Stimulated activated CD8-positive, alpha-beta memory T cell treated with anti-CD3 and anti-CD28 coated beads, Interleukin-4, amount 100 ng/mL, for 1 hour (primary cell): Measurements from ENCODE around the gene HYAL2.
"Not testable (repeated sequence)": the region's sequence is repeated elsewhere in the genome, so short reads cannot be mapped to it uniquely, and the experiment has no call there.

ENCODE experiments used
- DNase-seq, 2 donors: peaks; one replicate each; pipeline ENCODE4 v3.0.0-alpha.2; 2020; ENCODE audit warnings: low read depth in 2 of 2, low spot score in 1 of 2

The HYAL2 gene

DNA sequence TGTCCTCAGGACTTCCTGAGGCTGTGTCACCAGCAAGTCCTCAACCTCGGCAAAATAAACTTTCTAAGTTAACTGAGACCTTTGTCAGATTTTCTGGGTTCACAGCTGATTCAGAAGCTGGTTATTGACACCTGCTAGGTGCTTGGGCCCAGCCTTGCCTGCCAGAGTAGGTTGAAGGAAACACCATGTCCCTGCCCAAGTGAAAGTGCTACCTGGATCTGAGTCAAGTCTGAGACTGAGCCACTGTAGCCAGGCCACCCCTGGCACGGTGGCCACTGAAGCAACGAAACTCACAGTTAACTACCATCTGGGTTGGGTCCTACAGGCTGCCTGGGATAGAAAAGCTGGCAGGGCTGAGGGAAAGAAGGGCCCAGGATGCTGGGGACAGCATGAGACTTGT is 8.2 kb downstream of the HYAL2 start:
- DNase-seq: no peak

- not testable (repeated sequence) for DNase-seq
These were observed 10.5 kb downstream of the HYAL2 start for GRCh38 chr3:50312041-50312440.

DNA sequence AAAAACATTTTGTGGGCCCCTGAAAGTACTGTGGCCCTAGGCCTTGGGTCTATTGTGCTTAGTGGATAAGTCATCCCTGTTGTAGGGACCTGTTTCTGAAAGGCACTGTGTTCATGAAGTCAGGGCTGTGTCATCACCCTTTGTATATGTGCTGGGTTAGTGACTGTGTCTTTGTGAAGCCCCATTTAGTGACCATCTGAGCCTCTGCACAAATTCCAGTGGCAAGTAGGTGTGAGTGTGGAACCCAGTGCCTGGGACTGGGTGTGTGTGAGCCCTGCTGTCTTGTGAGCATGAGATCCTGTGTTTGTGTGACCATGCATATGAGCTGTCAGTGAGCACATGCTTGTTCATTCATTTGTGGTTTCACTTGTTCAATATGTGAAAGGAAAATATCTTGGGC is 17.9 kb downstream of the HYAL2 start:
- DNase-seq: no peak

DNA sequence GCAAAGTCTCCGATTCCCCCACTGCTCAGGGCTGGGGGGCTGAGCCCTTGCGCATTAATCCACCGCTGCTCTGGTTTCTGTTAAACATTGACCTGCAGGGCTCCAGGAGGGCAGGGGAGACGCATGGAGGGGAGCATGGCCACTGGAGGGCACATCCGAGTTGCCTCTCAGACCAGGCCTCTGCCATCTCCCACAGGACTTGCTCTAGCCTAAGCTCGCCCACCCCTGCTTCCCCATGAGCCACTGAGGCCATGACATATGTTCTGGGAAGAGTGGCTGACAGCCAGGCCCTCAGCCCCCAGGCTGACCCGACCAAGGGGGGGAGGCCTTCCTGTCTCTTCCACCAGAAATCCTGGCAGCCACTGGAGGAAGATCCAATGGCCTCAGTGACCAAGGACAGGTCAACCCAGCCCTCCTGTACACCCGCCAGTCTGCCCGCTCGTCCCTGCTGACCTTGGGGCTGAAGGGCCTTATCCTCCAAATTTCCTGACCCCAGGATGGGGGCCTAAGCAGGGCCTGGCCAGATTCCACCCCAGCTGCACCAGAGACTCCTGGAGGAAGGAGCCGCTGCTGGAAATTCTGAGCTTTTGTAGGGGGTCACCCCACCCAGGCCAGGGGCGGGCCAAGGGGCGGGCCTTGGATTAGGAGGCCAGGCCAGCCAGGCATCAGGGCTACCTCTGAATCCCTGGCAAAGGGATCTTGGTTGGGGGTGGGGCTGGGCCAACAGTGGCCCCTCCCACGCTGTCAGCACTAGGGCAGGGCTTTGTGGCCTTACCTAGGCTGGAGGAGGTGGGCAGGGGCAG is 19.3 kb downstream of the HYAL2 start, which contains the start of gene HYAL1:
TSS of gene HYAL1 (minus strand) at position 562 of the 803 bp plus-strand sequence. CDS start 618 bp downstream, outside the sequence.
- DNase-seq: no peak

GRCh38 chr3:50302095-50303012 is 20.2 kb downstream of the HYAL2 start:
- no peak for DNase-seq

GRCh38 chr3:50300681-50301254 is 21.8 kb downstream of the HYAL2 start:
- DNase-seq: no peak

- no peak for DNase-seq
These were observed 22.4 kb downstream of the HYAL2 start for GRCh38 chr3:50299929-50300680.

DNA sequence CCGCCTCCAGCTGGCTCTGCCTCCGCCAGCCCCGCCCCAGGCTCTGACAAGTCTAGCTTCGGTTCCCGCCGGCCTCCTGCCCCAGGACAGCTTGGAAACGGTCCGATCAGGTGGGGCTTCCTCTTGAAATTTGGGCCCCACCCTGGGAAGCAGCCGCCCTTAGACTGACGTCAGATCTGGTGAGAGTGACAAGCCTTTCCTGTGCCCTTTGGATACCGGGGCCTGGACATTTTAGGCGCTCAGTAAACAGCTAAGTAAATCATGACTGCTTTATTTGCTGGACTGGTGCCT is 23.0 kb downstream of the HYAL2 start:
- no peak for DNase-seq

DNA sequence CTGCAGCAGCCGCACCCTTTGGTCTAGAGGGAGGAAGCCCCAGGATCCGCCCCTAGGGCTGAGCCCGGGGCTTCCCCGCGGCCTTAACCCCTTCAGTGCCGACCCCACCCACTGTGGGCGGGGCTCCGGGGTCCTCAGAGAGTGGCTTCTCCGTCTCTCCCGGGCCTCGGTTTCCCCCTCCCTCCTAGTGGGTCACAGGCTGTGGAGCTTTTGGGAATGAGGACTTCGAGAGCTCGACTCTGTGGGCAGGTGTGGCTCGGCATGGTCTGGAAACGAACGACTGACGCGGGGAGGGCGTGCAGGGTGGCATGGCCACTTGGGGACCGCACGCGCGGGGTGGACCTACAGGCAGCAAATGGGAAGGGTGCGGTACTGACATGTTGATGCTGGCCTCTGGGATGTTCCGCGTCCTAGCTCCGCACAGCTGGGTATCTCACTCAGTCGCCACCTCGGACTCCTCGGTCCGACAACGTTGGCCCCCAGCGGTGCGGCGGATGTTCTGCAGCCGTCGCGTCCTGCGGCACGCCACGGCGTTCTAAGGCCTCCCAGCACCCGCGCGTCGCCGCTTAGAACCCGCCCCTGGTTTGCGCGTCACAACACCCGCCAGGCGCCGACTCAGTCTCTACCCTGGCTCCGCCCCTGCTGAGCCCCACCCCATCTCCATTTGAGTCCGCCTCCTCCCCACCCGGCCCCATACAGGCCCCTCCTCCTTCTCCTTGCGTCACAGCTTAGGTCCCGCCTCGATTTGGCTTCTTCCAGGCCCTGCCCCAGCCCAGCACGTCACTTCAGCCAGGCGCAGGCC is 23.5 kb downstream of the HYAL2 start, which contains the start of the genes HYAL3 and NAA80:
TSS of gene HYAL3 (minus strand) at position 570 of the 802 bp plus-strand sequence. CDS start 3,803 bp downstream, outside the sequence.
TSS of gene NAA80 (minus strand) at position 570 of the 802 bp plus-strand sequence. CDS start 1,942 bp downstream, outside the sequence.
- peak; percentile 98 to 99 for DNase-seq

DNA sequence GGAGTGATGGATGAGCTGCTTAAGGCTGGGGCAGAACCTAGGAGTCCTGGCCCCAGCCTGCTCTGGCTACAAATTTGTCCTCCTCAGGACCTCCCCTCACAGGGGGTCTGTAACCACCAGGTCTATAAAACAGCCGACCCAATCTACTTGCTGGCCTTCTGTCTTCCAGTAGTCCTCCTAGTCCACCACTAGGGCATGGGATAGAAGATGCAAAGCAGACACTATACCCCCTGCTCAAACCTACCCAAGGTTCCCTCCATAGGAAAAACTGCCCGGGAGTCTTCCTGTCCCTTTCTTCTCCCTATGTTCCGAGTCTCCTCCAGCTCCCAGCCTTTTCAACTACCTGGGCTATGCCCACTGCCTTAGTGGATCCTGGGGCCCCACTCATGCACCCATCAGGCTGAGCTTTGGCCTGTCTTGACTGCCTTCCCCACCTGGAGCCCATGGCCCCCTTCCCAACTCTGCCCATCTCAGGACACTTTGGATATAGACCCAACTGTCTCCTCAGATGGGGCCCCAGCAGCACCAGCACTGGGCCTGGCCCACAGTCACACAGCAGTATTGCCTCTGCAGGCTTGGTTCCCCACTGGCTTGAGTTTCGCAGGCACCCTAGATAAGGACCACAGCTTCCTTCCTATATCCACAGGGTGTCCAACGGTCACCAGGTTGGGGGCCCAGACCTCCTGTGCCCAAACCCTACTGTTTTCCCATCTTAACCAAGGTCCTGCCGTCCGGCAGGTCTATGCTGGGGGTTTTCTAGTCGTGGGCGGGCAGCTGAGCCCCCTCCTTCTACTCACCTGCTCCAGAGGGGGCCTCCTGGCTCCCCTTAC is 24.4 kb downstream of the HYAL2 start:
- DNase-seq: no peak

GRCh38 chr3:50297384-50297775 is 25.2 kb downstream of the HYAL2 start:
- DNase-seq: no peak

DNA sequence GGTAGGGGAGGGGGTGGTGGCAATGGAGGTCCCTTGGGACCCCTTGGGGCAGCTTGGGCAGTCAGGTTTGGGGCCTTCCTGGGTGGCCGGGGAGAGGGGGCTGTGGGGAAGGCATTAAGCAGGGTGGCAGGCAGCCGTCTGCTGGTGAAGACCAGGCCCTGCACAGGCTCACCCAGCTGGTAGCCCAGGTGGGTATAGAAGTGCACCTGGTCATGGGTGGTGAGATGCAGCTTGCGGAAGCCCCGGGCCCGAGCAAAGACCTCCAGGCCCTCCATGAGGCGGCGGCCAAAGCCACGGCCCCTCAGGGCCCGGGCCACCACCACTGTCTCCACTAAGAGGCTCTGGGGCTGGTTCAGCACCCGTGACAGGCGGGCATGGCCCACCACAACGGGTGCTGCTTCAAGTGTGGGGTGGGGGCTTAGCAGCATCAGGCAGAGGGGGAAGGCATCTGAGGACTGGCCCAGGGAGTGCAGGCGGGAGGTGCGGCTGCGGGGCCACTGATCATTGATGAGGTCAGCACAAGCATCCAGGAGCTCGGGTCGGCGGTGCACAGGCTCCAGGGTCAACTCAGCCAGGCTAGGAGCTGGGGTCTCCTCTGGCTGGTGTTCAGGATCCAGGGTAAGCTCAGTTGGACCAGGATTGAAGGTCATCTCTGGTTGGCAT is 25.7 kb downstream of the HYAL2 start:
- DNase-seq: no peak

DNA sequence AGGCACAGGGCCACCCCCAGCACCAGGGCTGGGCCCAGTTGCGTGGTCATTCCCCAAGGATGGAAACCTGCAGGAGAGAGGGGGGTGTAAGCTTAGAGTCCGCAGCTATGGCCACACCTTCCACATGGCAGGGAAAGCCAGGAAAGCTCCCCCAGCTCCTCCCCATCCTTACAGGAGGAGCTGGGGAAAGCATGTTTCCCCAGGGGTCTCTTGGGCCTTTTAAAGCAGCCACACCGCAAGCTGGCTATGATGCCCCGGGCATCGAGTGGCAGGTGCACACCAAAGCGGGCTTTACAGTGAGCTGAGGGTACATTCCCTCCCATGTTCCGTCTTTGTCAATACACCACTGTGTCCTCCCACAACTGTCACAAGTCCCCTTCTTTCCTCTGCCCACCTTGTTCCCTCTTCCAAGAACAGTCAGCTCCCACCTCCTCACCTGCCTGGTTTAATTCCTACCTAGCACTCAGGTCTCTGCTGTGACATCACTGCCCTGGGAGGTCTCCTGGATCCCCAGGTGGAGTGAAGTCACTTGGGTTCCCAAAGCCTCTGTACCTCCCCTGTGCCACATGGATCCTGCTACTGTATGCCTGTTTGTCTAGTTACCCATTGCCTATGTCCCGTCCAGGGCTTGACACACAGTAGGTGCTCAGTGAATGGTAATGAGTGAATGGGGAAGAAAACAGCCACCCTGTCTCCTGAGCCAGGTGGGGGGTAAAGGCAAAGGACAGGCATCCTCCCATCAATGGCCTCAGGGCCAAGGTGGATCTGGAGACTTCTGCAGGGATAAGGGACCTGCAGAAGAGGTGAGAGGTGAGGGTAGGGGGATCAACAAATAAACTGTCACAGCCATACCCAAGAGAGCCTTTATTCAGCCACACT is 26.8 kb downstream of the HYAL2 start:
- DNase-seq: no peak

DNA sequence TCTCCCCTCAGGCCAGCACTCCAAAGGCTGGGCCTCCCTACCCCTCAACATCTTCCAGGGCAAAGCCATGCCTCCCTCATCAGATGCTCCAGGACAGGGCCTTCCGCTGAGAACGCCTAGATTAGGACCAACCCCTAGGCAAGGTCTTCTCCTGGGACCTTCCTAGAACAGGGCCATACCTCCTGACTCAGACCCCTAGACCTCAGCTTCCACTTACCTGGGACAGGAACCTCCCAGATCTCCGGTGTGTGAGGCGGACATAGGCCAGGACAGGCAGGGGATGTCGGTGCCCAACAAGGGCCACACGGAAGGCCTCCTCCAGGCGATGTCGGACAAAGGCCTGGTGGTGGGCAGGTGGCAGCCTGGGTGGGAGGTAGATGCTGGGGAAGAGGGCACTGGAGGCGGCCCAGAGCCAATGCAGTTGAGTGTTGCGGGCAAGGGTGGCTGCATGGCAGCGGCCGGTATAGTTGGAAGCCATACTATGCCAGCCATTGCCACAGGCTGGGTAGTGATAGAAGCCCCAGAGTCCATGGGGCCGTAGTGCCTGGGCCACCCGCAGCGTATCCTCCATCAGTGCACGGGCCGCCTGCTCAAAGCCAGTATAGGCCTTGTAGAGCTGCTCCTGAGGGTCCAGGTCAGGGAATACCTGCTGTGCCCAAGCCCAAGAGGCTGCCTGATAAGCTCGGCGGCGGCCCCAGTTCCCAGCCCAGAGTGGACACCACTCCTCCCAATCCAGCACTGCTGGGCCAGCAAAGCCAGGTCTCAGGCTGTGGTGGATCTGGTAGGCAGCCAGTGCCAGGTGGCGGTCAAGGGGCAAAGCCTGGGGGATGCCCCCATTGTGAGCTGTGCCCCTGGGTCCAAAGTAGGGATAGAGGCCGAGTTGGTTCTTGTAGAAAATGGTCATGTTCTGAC is 27.8 kb downstream of the HYAL2 start:
- no peak for DNase-seq

DNA sequence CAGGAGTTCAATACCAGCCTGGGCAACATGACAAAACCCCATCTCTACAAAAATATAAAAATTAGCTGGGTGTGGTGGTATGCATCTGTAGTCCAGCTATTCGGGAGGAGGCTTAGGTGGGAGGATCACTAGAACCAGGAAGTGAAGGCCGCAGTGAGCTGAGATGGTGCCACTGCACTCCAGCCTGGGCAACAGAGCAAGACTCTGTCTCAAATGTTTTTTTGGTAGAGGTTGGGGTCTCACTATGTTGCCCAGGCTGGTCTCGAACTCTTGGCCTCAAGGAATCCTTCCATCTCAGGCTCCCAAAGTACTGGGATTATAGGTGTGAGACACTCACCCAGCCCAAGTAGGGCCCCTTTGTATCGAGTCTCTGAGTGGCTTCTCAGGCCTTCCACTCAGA is 28.5 kb downstream of the HYAL2 start:
- no peak for DNase-seq

DNA sequence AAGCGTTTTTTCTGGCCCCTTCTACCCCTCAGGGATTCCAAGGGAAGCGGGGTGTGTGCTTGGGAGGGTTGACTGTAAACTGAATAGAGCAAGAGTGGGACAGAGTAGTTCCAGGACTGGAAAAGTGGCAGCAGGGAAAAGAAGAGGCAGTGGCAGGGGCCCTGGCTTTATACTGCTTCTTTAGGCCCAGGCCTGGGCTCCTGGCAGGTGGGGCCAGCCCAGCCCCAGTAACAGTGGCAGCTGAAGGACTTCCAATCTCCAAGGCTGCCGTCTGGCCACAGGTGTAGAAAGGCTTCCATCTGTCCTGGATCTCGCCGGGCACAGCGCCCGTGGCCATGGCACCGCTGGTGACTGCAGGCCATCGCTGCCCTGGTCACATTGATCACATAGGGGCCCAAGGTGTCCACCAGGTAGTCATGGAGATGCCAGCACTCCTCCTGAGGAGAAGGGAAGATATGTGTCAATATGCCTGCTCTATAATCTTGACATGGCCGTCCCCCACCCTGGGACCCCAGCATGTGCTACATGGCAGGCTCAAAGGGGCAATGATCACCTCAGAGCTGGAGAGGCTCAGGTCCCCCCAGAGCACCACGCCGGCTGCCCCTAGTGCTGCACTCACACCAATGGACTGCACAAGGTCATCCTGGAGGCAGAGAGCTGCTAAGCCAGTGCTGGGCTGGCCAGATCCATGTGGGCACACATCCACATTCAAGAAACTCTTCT is 29.3 kb downstream of the HYAL2 start:
- no peak for DNase-seq
